H1 (cell line): ENCODE results near the gene DLL3. TPM values are rescaled to one million over a fixed set of nuclear protein-coding genes. Genes with fewer than 3 reads are reported as not detected.

Experiments used
- EZH2 ChIP-seq: fragments of 200-600 bp; sonication (generic); IDR thresholded peaks from 2 replicates; pipeline ENCODE4 v1.7.1; 2012; ENCODE audit warnings: low read depth, mild to moderate bottlenecking, moderate library complexity, low read length, inconsistent platforms; ENCODE audit not compliant: severe bottlenecking
- GABPA ChIP-seq: IDR thresholded peaks from 2 replicates; pipeline ENCODE4 v1.6.1; 2011; ENCODE audit warnings: mild to moderate bottlenecking, low read length, moderate library complexity, borderline replicate concordance; ENCODE audit not compliant: insufficient read depth
- GTF2F1 ChIP-seq: IDR thresholded peaks from 2 replicates; pipeline ENCODE4 v1.6.1; 2012; ENCODE audit warnings: low read depth, low read length, improper control_type of control experiment, borderline replicate concordance
- KDM4A ChIP-seq: IDR thresholded peaks from one replicate; pipeline ENCODE4 v1.7.1; 2012; ENCODE audit warnings: low read depth, mild to moderate bottlenecking, moderate library complexity, low read length, inconsistent platforms; ENCODE audit not compliant: severe bottlenecking
- NANOG ChIP-seq: IDR thresholded peaks from 2 replicates; pipeline ENCODE4 v1.6.1; 2011; ENCODE audit warnings: low read length, low read depth, mild to moderate bottlenecking, inconsistent platforms; ENCODE audit not compliant: insufficient read depth, poor library complexity, severe bottlenecking
- NRF1 ChIP-seq: IDR thresholded peaks from 2 replicates; pipeline ENCODE4 v1.6.1; 2011; ENCODE audit warnings: mild to moderate bottlenecking, low read depth, low read length, improper control_type of control experiment
- SIN3A ChIP-seq, 2 experiments: IDR thresholded peaks in 1 of 2; conservative IDR thresholded peaks in 1 of 2; 2 replicates each; pipeline ENCODE4 v1.6.1; 2011 to 2012; ENCODE audit warnings: low read length in 2 of 2, improper control_type of control experiment in 1 of 2, low read depth in 1 of 2, mild to moderate bottlenecking in 1 of 2
- SIRT6 ChIP-seq: IDR thresholded peaks from one replicate; pipeline ENCODE4 v1.7.1; 2012; ENCODE audit warnings: low read length, inconsistent platforms
- SP1 ChIP-seq: IDR thresholded peaks from 2 replicates; pipeline ENCODE4 v1.6.1; 2011; ENCODE audit warnings: low read depth, low read length
- TCF12 ChIP-seq: IDR thresholded peaks from 2 replicates; pipeline ENCODE4 v1.6.1; 2011; ENCODE audit warnings: low read depth, mild to moderate bottlenecking, low read length
- TEAD4 ChIP-seq: IDR thresholded peaks from 2 replicates; pipeline ENCODE4 v1.6.1; 2012; ENCODE audit warnings: low read depth, low read length, inconsistent platforms, mixed read lengths
- ZNF274 ChIP-seq: IDR thresholded peaks from 2 replicates; pipeline ENCODE4 v1.7.0; 2012; ENCODE audit warnings: low read length, borderline replicate concordance; ENCODE audit errors: extremely low read depth
- polyA plus RNA-seq, 7 experiments: library from polyadenylated mRNA; depleted of rRNA in 3 of 7; stranded (reverse) in 5 of 7; unstranded in 2 of 7; fragments of >200 nt in 5 of 7; fragments of 200-250 nt in 2 of 7; gene quantifications; 1 replicate in 5 of 7; 2 replicates in 1 of 7; 4 replicates in 1 of 7; pipeline versions ENCODE4 v1.2.1 to v1.2.3, GENCODE V29; 2011 to 2013; ENCODE audit warnings: missing spikeins in 2 of 7, mixed read lengths in 2 of 7
- total RNA-seq: library from RNA; stranded (reverse); fragmentation: NEBNext Ultra II Directional; extraction: Animal tissue kit (Norgen Biotek cat#: 25700); gene quantifications from 2 replicates; pipeline ENCODE4 v1.2.1, GENCODE V29; 2021
- TF ChIP-seq, protein P1 (sequence below): IDR thresholded peaks from 2 replicates; pipeline ENCODE4 v1.6.1; 2012; ENCODE audit warnings: inconsistent platforms
- TF ChIP-seq, protein P2 (sequence below), 3 experiments: IDR thresholded peaks; 1 replicate in 2 of 3; 2 replicates in 1 of 3; pipeline versions ENCODE4 v1.5.1 to v1.6.1; 2011; ENCODE audit warnings: low read length in 3 of 3, mild to moderate bottlenecking in 3 of 3, inconsistent platforms in 2 of 3, low read depth in 1 of 3, moderate library complexity in 1 of 3; ENCODE audit not compliant: insufficient read depth in 1 of 3; ENCODE audit errors: control extremely low read depth in 1 of 3

DLL3 gene
- total and polyA plus RNA-seq, 2 of the 8 experiments (the other 6 are each of a cell fraction or from before 2014, with no cell fraction given), result 12.2 to 13.8 TPM

DNA sequence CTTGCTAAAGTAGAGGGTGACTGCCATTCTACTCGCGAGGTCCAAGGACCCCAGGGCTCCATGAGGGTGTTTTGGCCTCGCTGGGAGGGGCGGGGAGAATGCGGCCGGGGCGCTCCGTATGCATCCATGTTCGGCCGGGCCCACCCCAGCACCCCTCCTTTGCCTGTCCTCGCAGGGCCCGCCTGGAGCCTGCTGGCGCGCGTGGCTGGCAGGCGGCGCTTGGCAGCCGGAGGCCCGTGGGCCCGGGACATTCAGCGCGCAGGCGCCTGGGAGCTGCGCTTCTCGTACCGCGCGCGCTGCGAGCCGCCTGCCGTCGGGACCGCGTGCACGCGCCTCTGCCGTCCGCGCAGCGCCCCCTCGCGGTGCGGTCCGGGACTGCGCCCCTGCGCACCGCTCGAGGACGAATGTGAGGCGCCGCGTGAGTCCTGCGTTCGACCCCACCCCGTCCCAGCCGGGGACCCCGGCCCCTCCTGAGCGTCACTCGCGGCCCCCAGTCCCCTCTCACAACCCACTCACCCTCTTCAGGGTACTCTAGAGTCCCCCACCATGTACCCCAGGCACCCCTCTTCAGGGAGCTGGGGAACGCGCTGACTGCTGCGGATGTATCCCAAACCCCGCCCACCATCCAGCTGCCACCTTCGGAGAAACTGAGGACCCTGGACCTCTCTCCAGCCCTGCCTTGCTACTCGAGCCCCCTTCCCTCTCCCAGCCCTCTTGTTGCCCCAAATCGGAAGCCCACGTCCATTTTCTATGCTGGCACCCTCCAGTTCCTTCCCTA, 4.1 kb downstream of the DLL3 start (continued):
- TF ChIP-seq SIN3A (conservative IDR thresholded peaks at IDR 0.05 in 1 of 2, IDR thresholded peaks at IDR 0.05 in 1 of 2; ENCODE audit: low read depth in 1 of 2, low read length in 2 of 2), result peak in 1 of 2 experiments; percentile 57; a peak in 1 of 4 replicates
- peak; percentile 50 for TF ChIP-seq NRF1
- TF ChIP-seq SP1, result no peak
- TF ChIP-seq GABPA, result 0 out of 2 replicates have a peak, but pooled peaks have one; percentile 76
- TF ChIP-seq, protein P1, sequence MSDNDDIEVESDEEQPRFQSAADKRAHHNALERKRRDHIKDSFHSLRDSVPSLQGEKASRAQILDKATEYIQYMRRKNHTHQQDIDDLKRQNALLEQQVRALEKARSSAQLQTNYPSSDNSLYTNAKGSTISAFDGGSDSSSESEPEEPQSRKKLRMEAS, result peak; percentile 99
- no peak for TF ChIP-seq EZH2
- TF ChIP-seq, protein P2, sequence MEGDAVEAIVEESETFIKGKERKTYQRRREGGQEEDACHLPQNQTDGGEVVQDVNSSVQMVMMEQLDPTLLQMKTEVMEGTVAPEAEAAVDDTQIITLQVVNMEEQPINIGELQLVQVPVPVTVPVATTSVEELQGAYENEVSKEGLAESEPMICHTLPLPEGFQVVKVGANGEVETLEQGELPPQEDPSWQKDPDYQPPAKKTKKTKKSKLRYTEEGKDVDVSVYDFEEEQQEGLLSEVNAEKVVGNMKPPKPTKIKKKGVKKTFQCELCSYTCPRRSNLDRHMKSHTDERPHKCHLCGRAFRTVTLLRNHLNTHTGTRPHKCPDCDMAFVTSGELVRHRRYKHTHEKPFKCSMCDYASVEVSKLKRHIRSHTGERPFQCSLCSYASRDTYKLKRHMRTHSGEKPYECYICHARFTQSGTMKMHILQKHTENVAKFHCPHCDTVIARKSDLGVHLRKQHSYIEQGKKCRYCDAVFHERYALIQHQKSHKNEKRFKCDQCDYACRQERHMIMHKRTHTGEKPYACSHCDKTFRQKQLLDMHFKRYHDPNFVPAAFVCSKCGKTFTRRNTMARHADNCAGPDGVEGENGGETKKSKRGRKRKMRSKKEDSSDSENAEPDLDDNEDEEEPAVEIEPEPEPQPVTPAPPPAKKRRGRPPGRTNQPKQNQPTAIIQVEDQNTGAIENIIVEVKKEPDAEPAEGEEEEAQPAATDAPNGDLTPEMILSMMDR (IDR thresholded peaks at IDR 0.05; ENCODE audit: control extremely low read depth in 1 of 3, insufficient read depth in 1 of 3, low read depth in 1 of 3, low read length in 3 of 3), result peak; percentile 90 to 97 (median 93)
- TF ChIP-seq TEAD4, result peak; percentile 45; the same call in 1 of the 2 replicates
- no peak for TF ChIP-seq SIRT6
- TF ChIP-seq KDM4A, result peak; percentile 53
- TF ChIP-seq NANOG, result no peak
- no peak for TF ChIP-seq ZNF274
- peak; percentile 49; the same call in 1 of the 2 replicates for TF ChIP-seq TCF12
- peak; percentile 86; the same call in 1 of the 2 replicates for TF ChIP-seq GTF2F1
- TF ChIP-seq, all 59 proteins: peak for 15
